Subcutaneous abdominal adipose tissue (tissue), 5 donors: ENCODE results near the gene ATP2B1.

Source experiments
- H3K27ac ChIP-seq: one replicate; pipeline ENCODE4 v1.7.0; 2013; ENCODE audit warnings: low read depth, mild to moderate bottlenecking, inconsistent platforms, low read length, moderate library complexity
- H3K27me3 ChIP-seq, 5 donors: one replicate each; pipeline ENCODE4 v1.7.0; 2013; ENCODE audit warnings: low read length in 5 of 5, inconsistent platforms in 1 of 5; ENCODE audit not compliant: control insufficient read depth in 5 of 5, insufficient read depth in 4 of 5
- H3K36me3 ChIP-seq, 5 donors: one replicate each; pipeline ENCODE4 v1.7.0; 2013; ENCODE audit warnings: low read length in 5 of 5; ENCODE audit not compliant: control insufficient read depth in 5 of 5, insufficient read depth in 5 of 5
- H3K4me1 ChIP-seq, 5 donors: one replicate each; pipeline ENCODE4 v1.7.0; 2013; ENCODE audit warnings: low read length in 5 of 5, mild to moderate bottlenecking in 3 of 5, moderate library complexity in 1 of 5; ENCODE audit not compliant: control insufficient read depth in 5 of 5, insufficient read depth in 5 of 5
- H3K4me3 ChIP-seq, 5 donors: one replicate each; pipeline ENCODE4 v1.7.0; 2013; ENCODE audit warnings: low read length in 5 of 5, low read depth in 1 of 5
- H3K9ac ChIP-seq, 5 donors: one replicate each; pipeline ENCODE4 v1.7.0; 2013; ENCODE audit warnings: low read length in 5 of 5, mild to moderate bottlenecking in 4 of 5, moderate library complexity in 3 of 5
- H3K9me3 ChIP-seq, 5 donors: one replicate each; pipeline ENCODE4 v1.7.0; 2013; ENCODE audit warnings: low read length in 5 of 5; ENCODE audit not compliant: control insufficient read depth in 5 of 5
- donor health status: healthy.
- donor health status: healthy.
- donor health status: healthy.
- donor health status: healthy.
- donor health status: healthy.

ATP2B1 gene

DNA sequence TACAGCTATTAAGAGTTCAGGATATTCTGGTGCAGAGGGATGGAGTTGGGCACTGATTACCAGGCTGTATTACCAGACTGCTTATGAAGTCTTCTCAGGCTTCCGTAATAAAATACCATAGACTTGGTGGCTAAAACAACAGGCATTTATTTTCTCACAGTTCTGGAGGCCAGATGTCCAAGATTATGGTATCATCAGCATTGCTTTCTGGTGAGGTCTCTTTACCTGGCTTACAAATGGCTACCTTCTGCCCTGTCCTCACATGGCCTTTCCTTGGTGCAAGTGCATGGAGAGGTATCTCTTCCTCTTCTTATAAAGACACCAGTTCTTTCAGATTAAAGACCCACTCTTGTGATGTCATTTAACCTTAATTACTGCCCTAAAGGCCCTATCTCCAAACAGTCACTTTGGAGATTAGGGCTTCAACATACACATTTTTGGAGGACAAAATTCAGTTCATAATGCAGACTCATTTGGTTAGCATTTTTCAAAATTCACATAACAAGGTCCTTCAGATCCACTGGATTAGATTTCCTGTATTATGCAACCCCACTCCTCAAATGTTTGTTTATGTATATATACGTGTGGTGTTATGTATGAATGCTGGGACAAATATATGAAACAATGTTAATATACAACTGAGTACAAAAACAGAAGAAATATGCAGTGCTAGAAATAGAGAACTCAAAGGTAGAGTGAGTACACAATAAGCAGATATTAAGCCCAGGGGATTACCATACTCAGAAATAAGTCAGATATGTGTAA, 9.3 kb upstream of the ATP2B1 start:
- no peak overlapping the region for H3K4me3 ChIP-seq

DNA sequence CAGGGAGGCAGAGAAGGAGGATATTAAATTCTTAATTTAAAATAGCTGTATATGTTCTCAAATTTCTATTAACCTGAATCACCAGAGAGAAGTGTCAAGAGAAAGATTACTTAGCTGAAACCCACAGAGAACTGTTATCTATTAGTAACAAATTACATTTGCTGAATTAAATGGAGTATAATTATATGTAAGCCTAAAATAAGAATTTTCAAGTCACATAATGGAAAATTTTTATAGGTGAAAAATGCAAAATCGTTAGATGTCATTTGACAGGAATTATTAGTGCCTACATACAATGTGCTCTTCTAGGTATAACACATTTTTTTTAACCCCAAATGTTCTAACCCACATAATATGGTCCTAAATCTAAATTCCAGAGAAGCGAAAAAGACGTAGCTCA, 4.1 kb upstream of the ATP2B1 start:
- no peak overlapping the region for H3K27ac ChIP-seq
- H3K9ac ChIP-seq, result no peak overlapping the region
- H3K36me3 ChIP-seq, result no peaks in the 10 kb centered on the region
- no peaks in the 10 kb centered on the region for H3K27me3 ChIP-seq
- peaks cover 0 to 14% (median 14%) of the 10 kb centered on the region in 5 donors for H3K4me1 ChIP-seq
- no peak overlapping the region for H3K4me3 ChIP-seq
- H3K9me3 ChIP-seq, result peaks cover 0 to 5% (median 4%) of the 10 kb centered on the region in 5 donors

More for the DNA sequence above, 9.3 kb upstream of the ATP2B1 start:
- no peak overlapping the region for H3K9ac ChIP-seq
- no peaks in the 10 kb centered on the region for H3K36me3 ChIP-seq
- H3K27me3 ChIP-seq, result no peaks in the 10 kb centered on the region
- H3K27ac ChIP-seq, result no peak overlapping the region
- H3K4me1 ChIP-seq, result peaks cover 0 to 4% (median 0%) of the 10 kb centered on the region in 5 donors
- H3K9me3 ChIP-seq, result peaks cover 0 to 5% (median 4%) of the 10 kb centered on the region in 5 donors

DNA sequence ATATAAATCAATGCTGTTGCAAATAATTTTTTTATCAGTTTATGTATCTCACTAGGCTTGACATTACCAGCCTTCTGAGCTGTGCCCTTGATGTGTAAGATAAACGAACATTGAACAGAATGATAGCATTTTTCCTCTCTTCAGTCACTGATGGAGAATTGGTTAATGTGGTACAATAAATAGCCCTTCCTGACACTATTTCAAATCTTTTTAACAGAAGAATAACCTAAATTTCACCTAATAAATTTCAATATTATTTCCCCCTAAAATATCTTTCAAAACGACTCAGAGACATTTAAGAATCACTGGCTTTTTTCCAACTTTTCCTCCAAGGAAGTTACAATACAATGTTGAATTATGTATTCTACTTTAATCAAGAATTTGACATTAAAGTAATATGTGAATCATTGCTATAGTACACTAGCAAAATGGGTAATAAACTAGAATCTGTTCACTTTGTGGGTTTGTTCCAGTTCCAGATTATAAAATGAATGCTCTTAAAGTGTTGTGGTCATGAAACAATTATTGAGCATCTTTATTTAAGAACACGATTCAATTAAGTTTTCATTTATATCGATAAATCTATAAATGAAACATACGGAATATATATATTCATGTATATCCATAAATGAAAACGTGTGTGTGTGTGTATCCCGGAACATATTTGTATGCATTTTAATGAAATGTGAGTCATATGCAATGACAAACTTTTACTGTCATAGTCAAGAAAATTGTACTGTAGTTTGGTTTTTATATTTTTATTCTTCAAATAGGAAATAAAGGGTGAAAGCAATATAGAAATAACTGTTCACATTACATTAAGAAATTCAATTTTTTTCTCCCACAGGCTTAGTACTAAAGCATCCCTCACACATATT, 2.5 kb upstream of the ATP2B1 start:
- no peaks in the 10 kb centered on the region for H3K27me3 ChIP-seq
- peaks cover 0 to 5% (median 4%) of the 10 kb centered on the region in 5 donors for H3K9me3 ChIP-seq
- no peaks in the 10 kb centered on the region for H3K36me3 ChIP-seq
- peaks cover 0 to 26% (median 22%) of the 10 kb centered on the region in 5 donors for H3K4me1 ChIP-seq
- peak overlapping the region in 2 of 5 donors; percentile 74 to 90 for H3K9ac ChIP-seq
- H3K4me3 ChIP-seq, result peak overlapping the region in 3 of 5 donors; percentile 75 to 95 (median 84)
- peak overlapping the region; percentile 88 for H3K27ac ChIP-seq

DNA sequence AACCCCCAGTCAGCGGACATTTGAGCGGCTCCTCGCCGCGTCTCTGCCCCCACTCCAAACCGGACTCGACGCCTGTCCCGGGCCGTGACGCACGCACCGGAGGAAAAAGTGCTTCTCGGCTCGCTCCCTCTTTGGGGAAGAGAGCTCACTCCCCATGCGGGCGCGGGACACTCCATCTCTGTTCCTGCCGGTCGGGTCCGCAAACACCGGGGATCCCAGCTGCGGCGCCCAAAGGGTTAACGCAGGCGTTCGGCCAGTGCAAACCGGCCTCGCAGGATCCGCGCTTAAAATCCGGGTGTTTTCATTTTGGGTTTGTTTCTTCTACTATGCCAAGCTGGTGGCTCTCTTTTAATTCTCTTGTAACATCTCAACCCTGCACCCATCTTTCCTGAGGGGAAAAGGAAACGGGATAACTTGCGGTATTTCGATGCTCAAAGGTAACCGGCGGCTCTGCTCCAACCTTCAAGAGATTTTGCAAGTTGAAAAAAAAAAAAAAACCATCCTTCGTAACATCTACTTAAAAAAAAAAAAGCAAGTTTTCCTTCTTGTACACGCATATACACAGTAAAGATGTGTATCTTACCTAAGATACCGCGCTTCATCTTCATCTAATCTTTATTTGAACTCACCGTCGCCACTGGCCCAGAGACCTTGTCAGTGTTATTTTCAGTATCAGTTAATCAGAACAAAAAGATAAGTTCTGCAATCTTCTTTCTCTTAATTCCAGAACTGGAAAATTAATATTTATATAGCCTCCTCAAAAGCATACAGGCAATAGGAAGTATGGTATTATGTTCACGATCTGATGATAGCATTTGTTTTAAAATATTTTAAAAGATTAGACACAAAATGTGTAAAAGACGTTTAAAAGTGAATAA, 1.6 kb upstream of the ATP2B1 start:
- Histone ChIP-seq H3K9ac (peak overlapping the region in 4 of 5 donors; percentile 74 to 90 (median 84)), H3K4me3 (peak overlapping the region; percentile 75 to 95 (median 86)), H3K27ac (peak overlapping the region; percentile 88), H3K4me1 (peaks cover 0 to 26% (median 22%) of the 10 kb centered on the region in 5 donors), H3K36me3 (no peaks in the 10 kb centered on the region), H3K27me3 (no peaks in the 10 kb centered on the region), H3K9me3 (peaks cover 0 to 5% (median 4%) of the 10 kb centered on the region in 5 donors)

DNA sequence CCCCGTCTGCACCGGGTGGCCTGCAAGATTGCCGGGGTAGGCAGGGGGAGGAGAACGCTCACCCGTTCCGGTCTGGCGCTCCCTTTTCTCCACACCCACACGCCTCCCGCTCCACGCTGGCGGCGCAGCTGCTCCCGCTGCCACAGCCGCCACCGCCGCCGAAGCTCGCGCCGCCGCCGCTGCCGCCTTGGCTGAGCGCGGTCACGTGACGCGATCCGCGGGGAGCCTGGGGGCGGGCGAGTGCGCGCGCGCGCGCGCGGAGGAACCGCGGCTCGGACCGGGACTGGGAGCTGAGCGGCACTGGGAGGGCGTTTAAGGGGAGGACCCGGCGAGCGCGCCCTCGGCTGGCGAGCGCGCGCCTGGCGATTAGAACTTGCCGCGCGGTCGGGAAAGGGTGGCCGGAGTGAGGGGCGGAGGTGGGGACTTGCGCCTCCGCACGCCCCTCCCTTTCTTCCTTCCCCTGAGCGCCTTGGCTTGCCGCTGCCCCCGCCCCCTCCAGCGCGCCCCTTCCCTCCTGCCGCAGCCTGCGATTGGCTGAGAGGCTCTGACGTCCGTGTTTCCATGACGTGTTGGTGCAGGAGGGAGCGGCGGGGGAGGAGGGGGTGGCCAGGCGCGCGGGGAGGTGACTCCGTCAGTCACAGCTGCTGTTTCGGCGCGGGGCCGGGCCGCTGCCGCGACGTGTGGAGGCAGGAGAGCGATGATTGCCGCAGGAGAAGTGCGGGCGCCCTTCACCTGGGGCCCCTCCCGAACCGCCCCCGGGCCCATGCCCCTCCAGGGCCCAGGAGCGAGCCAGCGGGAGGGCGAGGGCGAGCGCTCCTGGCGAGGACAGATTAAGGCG, 738 bp upstream of the ATP2B1 start:
- H3K9me3 ChIP-seq, result peaks cover 0 to 1% (median 0%) of the 10 kb centered on the region in 5 donors
- H3K9ac ChIP-seq, result peak overlapping the region in 4 of 5 donors; percentile 81 to 90 (median 86)
- H3K4me1 ChIP-seq, result peaks cover 0 to 26% (median 22%) of the 10 kb centered on the region in 5 donors
- peak overlapping the region; percentile 88 for H3K27ac ChIP-seq
- peak overlapping the region; percentile 75 to 95 (median 86) for H3K4me3 ChIP-seq
- H3K36me3 ChIP-seq, result no peaks in the 10 kb centered on the region
- H3K27me3 ChIP-seq, result no peaks in the 10 kb centered on the region

DNA sequence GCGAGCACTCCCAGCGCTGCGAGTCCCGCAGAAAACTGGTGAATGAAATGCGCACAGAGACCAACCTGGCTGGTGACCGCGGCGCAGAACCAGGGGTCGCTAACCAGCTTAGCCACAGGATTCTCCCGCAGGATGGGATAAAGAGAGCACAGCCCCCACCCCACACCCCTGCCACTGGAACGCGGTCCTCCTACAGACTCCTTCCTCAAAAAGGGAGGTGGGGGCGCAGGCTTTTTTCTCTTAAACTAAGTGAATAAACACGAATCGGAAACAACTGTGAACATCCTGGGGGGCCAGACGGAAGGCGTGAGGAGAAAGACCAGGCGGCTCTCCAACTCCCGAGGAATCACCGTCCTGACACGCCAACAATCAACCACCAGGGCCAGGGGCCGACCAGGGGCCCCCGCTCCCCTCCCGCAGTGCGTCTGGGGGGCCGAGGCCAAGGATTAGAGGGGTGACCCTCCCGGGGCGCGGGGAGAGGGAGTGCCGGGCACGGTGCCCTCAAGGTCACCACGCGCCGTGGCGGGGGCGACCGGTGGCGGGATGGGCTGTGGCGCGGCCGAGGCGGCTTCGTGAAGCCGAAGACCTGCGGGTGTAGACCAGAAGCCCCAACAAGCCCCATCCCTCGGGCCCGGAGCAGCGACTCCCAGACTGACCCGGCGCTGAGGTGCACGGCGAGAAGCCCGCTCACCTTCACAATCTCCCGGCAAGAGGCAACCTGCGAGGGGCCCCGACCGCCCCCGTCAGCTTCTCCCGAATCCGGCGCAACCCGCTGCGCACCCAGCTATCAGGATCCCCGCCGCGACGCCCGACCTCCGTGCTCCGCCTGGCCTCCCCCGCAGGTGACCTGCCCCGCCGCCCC, 704 bp downstream of the ATP2B1 start:
- peak overlapping the region; percentile 88 for H3K27ac ChIP-seq

DNA sequence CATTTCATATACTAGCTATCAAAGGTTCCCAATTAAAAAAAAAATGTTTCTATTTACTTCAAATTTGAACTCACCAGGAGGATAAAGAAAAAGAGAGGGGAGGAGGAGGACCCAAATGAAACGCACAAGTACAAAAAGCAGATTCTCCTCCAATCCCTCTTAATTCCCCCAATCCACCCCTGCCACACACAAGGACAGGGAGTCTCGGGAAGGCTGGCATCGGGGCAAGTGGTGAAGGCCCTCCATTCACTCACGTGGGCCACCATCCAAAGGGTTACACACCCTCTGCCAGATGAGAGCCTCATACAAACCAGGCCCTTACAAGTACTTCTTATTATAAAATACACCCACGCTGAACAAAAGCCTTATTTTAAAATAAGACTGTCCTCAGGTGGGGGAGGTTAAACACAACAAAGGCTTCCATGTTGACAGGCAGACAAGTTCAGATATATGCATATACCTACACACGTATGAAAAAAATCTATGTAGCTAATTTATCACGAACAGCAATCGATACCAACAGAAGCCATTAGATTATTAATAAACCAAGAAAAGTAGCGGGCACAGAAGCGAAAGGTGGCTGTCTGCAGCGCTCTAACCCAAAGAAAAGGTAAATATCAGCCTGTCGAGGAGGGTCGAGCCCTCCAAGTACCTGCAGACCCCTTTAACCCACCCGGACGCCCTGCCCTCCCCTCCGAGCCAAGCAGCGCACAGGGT, 1.5 kb downstream of the ATP2B1 start:
- Histone ChIP-seq H3K9ac (peak overlapping the region in 4 of 5 donors; percentile 72 to 85 (median 84)), H3K27ac (peak overlapping the region; percentile 88), H3K4me1 (peaks cover 0 to 26% (median 22%) of the 10 kb centered on the region in 5 donors)

More for the DNA sequence above, 704 bp downstream of the ATP2B1 start:
- no peaks in the 10 kb centered on the region for H3K9me3 ChIP-seq
- H3K27me3 ChIP-seq, result no peaks in the 10 kb centered on the region
- H3K36me3 ChIP-seq, result no peaks in the 10 kb centered on the region
- H3K4me1 ChIP-seq, result peaks cover 0 to 26% (median 22%) of the 10 kb centered on the region in 5 donors
- peak overlapping the region; percentile 74 to 95 (median 86) for H3K4me3 ChIP-seq
- peak overlapping the region in 4 of 5 donors; percentile 72 to 85 (median 84) for H3K9ac ChIP-seq

DNA sequence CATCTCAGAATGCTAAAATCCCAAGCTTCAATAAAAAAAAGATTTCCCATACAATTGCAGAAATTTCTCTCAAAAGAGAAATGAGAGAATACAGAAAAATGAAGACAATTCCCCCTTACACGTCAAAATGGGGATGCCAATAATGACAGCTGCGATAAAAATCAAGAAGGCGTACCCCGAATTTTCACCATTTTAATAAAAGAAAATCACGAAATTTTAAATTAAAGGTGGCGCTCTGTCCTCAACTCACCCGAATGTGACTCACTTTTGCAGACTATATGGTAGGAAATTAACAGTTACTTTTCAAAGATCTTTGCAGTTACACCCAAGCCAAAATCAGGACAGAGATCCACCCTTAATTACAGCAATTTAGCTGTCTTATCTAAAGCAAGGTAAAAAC, 2.1 kb downstream of the ATP2B1 start:
- peaks cover 0 to 26% (median 22%) of the 10 kb centered on the region in 5 donors for H3K4me1 ChIP-seq
- H3K9me3 ChIP-seq, result no peaks in the 10 kb centered on the region
- peak overlapping the region; percentile 9 for H3K27ac ChIP-seq
- H3K4me3 ChIP-seq, result peak overlapping the region in 4 of 5 donors; percentile 74 to 95 (median 82)
- H3K27me3 ChIP-seq, result no peaks in the 10 kb centered on the region
- H3K36me3 ChIP-seq, result no peaks in the 10 kb centered on the region
- peak overlapping the region in 2 of 5 donors; percentile 84 to 85 for H3K9ac ChIP-seq

More for the DNA sequence above, 1.5 kb downstream of the ATP2B1 start:
- Histone ChIP-seq H3K27me3 (no peaks in the 10 kb centered on the region), H3K36me3 (no peaks in the 10 kb centered on the region), H3K9me3 (no peaks in the 10 kb centered on the region), H3K4me3 (peak overlapping the region; percentile 74 to 95 (median 86))
